GM12878 (cell line): Measurements from ENCODE around the gene CACNA1E. TPM values are rescaled to one million over a fixed set of nuclear protein-coding genes. Genes with fewer than 3 reads are reported as not detected.

Experiments used
- ATAC-seq: fragments of 200-7000 bp; cut with Tn5 transposase; 3 replicates; pipeline ENCODE4 v1.9.1; 2020; ENCODE audit warnings: mild to moderate bottlenecking, moderate library complexity
- BruUV-seq: library from RNA; stranded (reverse); fragments of 400-500 nt; replicated peaks from 2 replicates; lab custom pipeline; 2021; lab: Mats Ljungman, UMichigan
- CTCF ChIA-PET: fragments of 300-600 bp; sonication (Branson Sonifier 250); formaldehyde crosslinking; extraction: SDS; loops from one replicate; lab custom pipeline; 2021; ENCODE audit warnings: inconsistent platforms; lab: Yijun Ruan, JAX
- POLR2A ChIA-PET: fragments of 350-600 bp; formaldehyde crosslinking; extraction: SDS; loops from one replicate; lab custom pipeline; 2021; ENCODE audit warnings: inconsistent platforms; lab: Charles Lee
- RAD21 ChIA-PET: fragments of 300-600 bp; sonication (Branson Sonifier 250); formaldehyde crosslinking; loops from one replicate; lab custom pipeline; 2023; ENCODE audit warnings: antibody characterized with exemption; ENCODE audit not compliant: unreplicated experiment; lab: Charles Lee
- SMC1A ChIA-PET: fragments of 300-600 bp; sonication (Branson Sonifier 250); formaldehyde crosslinking; loops from one replicate; lab custom pipeline; 2023; ENCODE audit not compliant: unreplicated experiment, uncharacterized antibody; lab: Charles Lee
- DNase-seq: peaks from one replicate; pipeline ENCODE4 v3.0.0-alpha.2; 2011; ENCODE audit warnings: low read depth, low spot score
- FAIRE-seq: peaks from 3 replicates; lab custom pipeline; 2011; peaks lifted over from hg19 to GRCh38; lab: Jason Lieb, UNC
- H2AFZ ChIP-seq: 2 replicates; pipeline ENCODE4 v1.6.0; 2011; ENCODE audit warnings: low read depth, low read length, control low read depth; ENCODE audit not compliant: control insufficient read depth
- H3K27ac ChIP-seq: 2 replicates; pipeline ENCODE4 v1.5.1; 2011; ENCODE audit warnings: control low read depth; ENCODE audit not compliant: control insufficient read depth, insufficient read depth
- H3K27me3 ChIP-seq, 2 experiments: replicated peaks in 1 of 2; 2 replicates each; pipeline versions ENCODE4 v1.6.0 to v1.6.1; 2011; ENCODE audit warnings: low read length in 1 of 2; ENCODE audit not compliant: control insufficient read depth in 2 of 2, insufficient read depth in 2 of 2
- H3K36me3 ChIP-seq, 2 experiments: 2 replicates each; pipeline ENCODE4 v1.5.1; 2011; ENCODE audit warnings: low read length in 1 of 2; ENCODE audit not compliant: control insufficient read depth in 2 of 2, insufficient read depth in 2 of 2
- H3K4me1 ChIP-seq: 2 replicates; pipeline ENCODE4 v1.6.1; 2011; ENCODE audit warnings: mild to moderate bottlenecking, low read length, moderate library complexity, mixed read lengths; ENCODE audit not compliant: control insufficient read depth, insufficient read depth
- H3K4me2 ChIP-seq: 2 replicates; pipeline ENCODE4 v1.6.0; 2011; ENCODE audit warnings: control low read depth; ENCODE audit not compliant: control insufficient read depth, insufficient read depth
- H3K4me3 ChIP-seq: fragments of 200-600 bp; sonication (generic); 2 replicates; pipeline ENCODE4 v1.5.1; 2016
- H3K79me2 ChIP-seq: 2 replicates; pipeline ENCODE4 v1.6.0; 2011; ENCODE audit warnings: low read length; ENCODE audit not compliant: control insufficient read depth, insufficient read depth
- H3K9ac ChIP-seq: 2 replicates; pipeline ENCODE4 v1.8.0; 2011; ENCODE audit warnings: low read length, control low read depth, mixed read lengths; ENCODE audit not compliant: control insufficient read depth, insufficient read depth
- H3K9me3 ChIP-seq: replicated peaks from 3 replicates; pipeline ENCODE4 v1.5.1; 2011; ENCODE audit warnings: mild to moderate bottlenecking, low read length; ENCODE audit not compliant: control insufficient read depth, insufficient read depth
- H4K20me1 ChIP-seq: 2 replicates; pipeline ENCODE4 v1.6.0; 2011; ENCODE audit not compliant: control insufficient read depth, insufficient read depth
- CEBPB ChIP-seq, 2 experiments: fragments of 150-350 bp in 1 of 2; IDR thresholded peaks; 2 replicates each; pipeline ENCODE4 v1.6.1; 2012 to 2014; ENCODE audit warnings: low read depth in 2 of 2, low read length in 2 of 2, borderline replicate concordance in 1 of 2, inconsistent platforms in 1 of 2
- CHD1 ChIP-seq: IDR thresholded peaks from 2 replicates; pipeline ENCODE4 v1.6.1; 2012; ENCODE audit warnings: low read depth, low read length, improper control_type of control experiment
- CHD2 ChIP-seq: IDR thresholded peaks from 2 replicates; pipeline ENCODE4 v1.6.1; 2011; ENCODE audit warnings: low read depth, low read length, improper control_type of control experiment, borderline replicate concordance
- CREB1 ChIP-seq: IDR thresholded peaks from 2 replicates; pipeline ENCODE4 v1.6.1; 2012; ENCODE audit warnings: low read depth, mild to moderate bottlenecking, inconsistent platforms
- EED ChIP-seq: sonication (generic); IDR thresholded peaks from 2 replicates; pipeline ENCODE4 v1.6.1; 2016; ENCODE audit warnings: antibody characterized with exemption, low read depth
- GATAD2B ChIP-seq: fragments of 450-650 bp; conservative IDR thresholded peaks from 2 replicates; pipeline ENCODE4 v1.6.1; 2017; ENCODE audit warnings: low read depth, mild to moderate bottlenecking, moderate library complexity
- HDAC6 ChIP-seq: fragments of 200-600 bp; sonication (generic); IDR thresholded peaks from one replicate; pipeline ENCODE4 v1.8.0; 2017; ENCODE audit warnings: antibody characterized with exemption; ENCODE audit not compliant: unreplicated experiment
- IRF3 ChIP-seq: fragments of 450-650 bp; IDR thresholded peaks from 2 replicates; pipeline ENCODE4 v1.6.1; 2014; ENCODE audit warnings: mild to moderate bottlenecking
- MYB ChIP-seq: fragments of 150-350 bp; IDR thresholded peaks from 2 replicates; pipeline ENCODE4 v1.6.1; 2014; ENCODE audit warnings: mild to moderate bottlenecking, low read depth, low read length, borderline replicate concordance
- NFXL1 ChIP-seq: fragments of 450-650 bp; IDR thresholded peaks from 2 replicates; pipeline ENCODE4 v1.6.1; 2017; ENCODE audit warnings: antibody characterized with exemption, mild to moderate bottlenecking, borderline replicate concordance
- PAX8 ChIP-seq: fragments of 450-650 bp; IDR thresholded peaks from 2 replicates; pipeline ENCODE4 v1.6.1; 2017; ENCODE audit warnings: mild to moderate bottlenecking, moderate library complexity
- PML ChIP-seq: IDR thresholded peaks from 2 replicates; pipeline ENCODE4 v1.6.1; 2012; ENCODE audit warnings: low read length, inconsistent platforms
- SIN3A ChIP-seq: IDR thresholded peaks from 2 replicates; pipeline ENCODE4 v1.6.1; 2012; ENCODE audit warnings: low read depth, low read length, improper control_type of control experiment
- SMARCA5 ChIP-seq: fragments of 450-650 bp; IDR thresholded peaks from 2 replicates; pipeline ENCODE4 v1.6.1; 2017; ENCODE audit warnings: mild to moderate bottlenecking
- TAF1 ChIP-seq: IDR thresholded peaks from 2 replicates; pipeline ENCODE4 v1.6.1; 2011; ENCODE audit warnings: mild to moderate bottlenecking, low read depth, low read length, borderline replicate concordance
- ZNF217 ChIP-seq: fragments of 450-650 bp; IDR thresholded peaks from 2 replicates; pipeline ENCODE4 v1.6.1; 2017; ENCODE audit warnings: antibody characterized with exemption, mild to moderate bottlenecking
- in situ Hi-C: fragments of 300-500 bp; cut with MboI; formaldehyde crosslinking; loops from 9 replicates; pipeline ENCODE4 v1.14.3; 2018; ENCODE audit warnings: mixed read lengths
- intact Hi-C: fragments of 100-400 bp; cut with micrococcal nuclease; formaldehyde crosslinking; loops from one replicate; pipeline ENCODE4 v1.14.2; 2022; ENCODE audit not compliant: unreplicated experiment
- polyA plus RNA-seq, 11 experiments: library from polyadenylated mRNA; depleted of rRNA in 4 of 11; unstranded in 6 of 11; stranded (reverse) in 5 of 11; fragments of >200 nt; fragmentation: Nextera tagmentation in 4 of 11; fragmentation: Illumina TruSeq in 1 of 11; extraction: Ambion mirVana in 4 of 11; extraction: Trizol in 1 of 11; gene quantifications; 1 replicate in 1 of 11; 2 replicates in 10 of 11; pipeline versions ENCODE4 v1.2.1 to v1.2.3, GENCODE V29; 2011 to 2016; ENCODE audit warnings: inconsistent platforms in 2 of 11, missing spikeins in 2 of 11, low read depth in 1 of 11
- total RNA-seq, 4 experiments: library from RNA; depleted of rRNA in 3 of 4; stranded (reverse); fragments of >200 nt in 3 of 4; fragmentation: Illumina TruSeq in 1 of 4; extraction: Trizol in 1 of 4; gene quantifications; 2 replicates each; pipeline versions ENCODE4 v1.2.1 to v1.2.3, GENCODE V29; 2013 to 2021

CACNA1E gene
- total and polyA plus RNA-seq, 10 of the 15 experiments (the other 5 are each of a cell fraction or from before 2014, with no cell fraction given): 0.57 to 22.0 (median 8.5) TPM

GRCh38 chr1:181769846-181770245, 286.5 kb downstream of the CACNA1E start:
- Histone ChIP-seq H3K4me1 (no peaks in the 10 kb centered on the region), H3K36me3 (peaks cover 2 to 3% of the 10 kb centered on the region in 2 experiments; a peak in 2 of 4 replicates), H3K79me2 (no peaks in the 10 kb centered on the region), H3K9me3 (no peaks in the 10 kb centered on the region), H3K27ac (no peak overlapping the region), H3K4me2 (no peak overlapping the region), H4K20me1 (no peaks in the 10 kb centered on the region), H3K9ac (no peak overlapping the region), H3K4me3 (no peak overlapping the region), H2AFZ (no peak overlapping the region), H3K27me3 (no peaks in the 10 kb centered on the region)
- DNase-seq: no peak
- no peak for TF ChIP-seq PAX8
- no peak for TF ChIP-seq CHD1
- no peak for TF ChIP-seq SIN3A
- no peak for TF ChIP-seq NFXL1
- no peak for TF ChIP-seq HDAC6
- TF ChIP-seq CEBPB (IDR thresholded peaks at IDR 0.05; ENCODE audit: borderline replicate concordance in 1 of 2, low read depth in 2 of 2, low read length in 2 of 2): no peak
- no peak for TF ChIP-seq IRF3
- no peak for TF ChIP-seq CREB1
- no peak for TF ChIP-seq CHD2
- TF ChIP-seq PML: no peak
- TF ChIP-seq SMARCA5: no peak
- TF ChIP-seq ZNF217: no peak
- TF ChIP-seq EED: no peak
- TF ChIP-seq GATAD2B: no peak
- TF ChIP-seq TAF1: no peak
- TF ChIP-seq MYB: no peak
- POLR2A ChIA-PET: no interaction called here
- intact Hi-C loops (loop anchor here (5.0 kb wide), 1 partner anchor 167 kb away; no protein-coding TSS in a partner anchor), in situ Hi-C loops (no loop called here)
- no peak for FAIRE-seq
- RAD21 ChIA-PET: no interaction called here
- no peak for ATAC-seq
- CTCF ChIA-PET: interaction anchor here (0.7 kb wide), 1 partner anchor 124 kb away, joined by 3 read pairs; no protein-coding TSS in a partner anchor
- SMC1A ChIA-PET: interaction anchor here (0.6 kb wide), 1 partner anchor 304 kb away, joined by 4 read pairs; no protein-coding TSS in a partner anchor
- no TSS peak for BruUV-seq
